RWPE2 (cell line): ENCODE data around the gene RNF38.

ENCODE experiments used
- ATAC-seq: fragments of 200-7000 bp; cut with Tn5 transposase; 3 replicates; pipeline ENCODE4 v1.9.1; 2021; ENCODE audit warnings: low read depth
- DNase-seq: peaks from one replicate; pipeline ENCODE4 v3.0.0-alpha.2; 2020; ENCODE audit warnings: low spot score
- H3K27ac ChIP-seq: fragments of 450-650 bp; 2 replicates; pipeline ENCODE4 v1.5.1; 2017; ENCODE audit warnings: mild to moderate bottlenecking; ENCODE audit not compliant: poor library complexity, severe bottlenecking
- H3K27me3 ChIP-seq: fragments of 250-450 bp; sonication (Bioruptor Pico); 2 replicates; pipeline ENCODE4 v1.5.1; 2021; ENCODE audit warnings: mild to moderate bottlenecking, moderate library complexity; ENCODE audit not compliant: insufficient read depth, poor library complexity, severe bottlenecking
- H3K36me3 ChIP-seq: fragments of 250-450 bp; sonication (Bioruptor Pico); 2 replicates; pipeline ENCODE4 v1.5.1; 2020; ENCODE audit warnings: low read depth, mild to moderate bottlenecking, moderate library complexity
- H3K4me1 ChIP-seq: fragments of 250-450 bp; sonication (Bioruptor Pico); 2 replicates; pipeline ENCODE4 v1.5.1; 2021; ENCODE audit warnings: mild to moderate bottlenecking, moderate library complexity; ENCODE audit not compliant: insufficient read depth, poor library complexity, severe bottlenecking
- H3K4me3 ChIP-seq: fragments of 250-450 bp; sonication (Bioruptor Pico); 2 replicates; pipeline ENCODE4 v1.5.1; 2021; ENCODE audit warnings: mild to moderate bottlenecking, moderate library complexity; ENCODE audit not compliant: severe bottlenecking
- H3K9me3 ChIP-seq: fragments of 250-450 bp; sonication (Bioruptor Pico); 2 replicates; pipeline ENCODE4 v1.5.1; 2021; ENCODE audit warnings: mild to moderate bottlenecking, moderate library complexity; ENCODE audit not compliant: severe bottlenecking
- CTCF ChIP-seq: fragments of 450-650 bp; IDR thresholded peaks from one replicate; pipeline ENCODE4 v1.5.1; 2017; ENCODE audit warnings: mild to moderate bottlenecking, moderate library complexity; ENCODE audit not compliant: poor library complexity, severe bottlenecking

Gene RNF38

DNA sequence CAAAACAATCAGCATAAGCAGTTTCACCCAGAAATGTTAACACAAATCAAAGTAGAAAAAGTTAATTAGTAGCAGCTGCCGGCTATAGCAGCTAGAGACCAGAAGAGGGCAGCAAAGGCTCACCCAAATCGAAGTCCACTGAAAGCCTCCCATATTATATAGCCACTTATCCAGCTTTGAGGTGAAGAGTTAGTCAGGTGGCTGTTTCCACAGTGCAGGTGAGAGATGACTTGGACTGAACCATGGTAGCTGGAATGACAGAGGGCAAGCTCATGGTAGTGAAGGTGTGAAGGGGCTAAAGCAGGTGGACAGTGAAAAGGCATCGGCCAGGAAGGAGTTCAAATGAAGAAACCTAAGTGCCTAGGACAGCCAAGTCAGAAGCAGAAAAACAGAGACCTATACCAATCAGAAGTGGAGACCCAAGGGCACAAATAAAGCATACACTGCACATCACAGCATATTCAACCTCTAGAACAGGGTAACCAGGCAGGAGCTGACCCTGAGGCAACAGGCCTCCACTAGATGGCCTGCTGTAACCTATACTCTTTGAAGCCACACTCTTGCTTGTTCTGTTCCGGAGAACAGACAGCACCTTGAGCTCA, 7.2 kb upstream of the RNF38 start:
- Histone ChIP-seq H3K27ac (no peak overlapping the region), H3K4me3 (no peak overlapping the region), H3K27me3 (no peaks in the 10 kb centered on the region), H3K4me1 (no peaks in the 10 kb centered on the region), H3K9me3 (no peaks in the 10 kb centered on the region), H3K36me3 (no peaks in the 10 kb centered on the region)
- ATAC-seq (peak; percentile 80), DNase-seq (no peak)
- peak; percentile 96 for TF ChIP-seq CTCF

- Histone ChIP-seq H3K4me3 (no peak overlapping the region), H3K36me3 (no peaks in the 10 kb centered on the region), H3K27me3 (no peaks in the 10 kb centered on the region), H3K27ac (no peak overlapping the region), H3K9me3 (no peaks in the 10 kb centered on the region), H3K4me1 (peaks cover 13% of the 10 kb centered on the region)
- DNase-seq (no peak), ATAC-seq (no peak)
- TF ChIP-seq CTCF = no peak
Observed at GRCh38 chr9:36402536-36402935, 2.5 kb upstream of the RNF38 start.

- DNase-seq (no peak), ATAC-seq (no peak)
- Histone ChIP-seq H3K9me3 (no peaks in the 10 kb centered on the region), H3K27me3 (no peaks in the 10 kb centered on the region), H3K27ac (peak overlapping the region; percentile 83), H3K4me1 (peaks cover 13% of the 10 kb centered on the region), H3K4me3 (no peak overlapping the region), H3K36me3 (no peaks in the 10 kb centered on the region)
- no peak for TF ChIP-seq CTCF
Observed at GRCh38 chr9:36401897-36402480, 1.9 kb upstream of the RNF38 start.

- Histone ChIP-seq H3K4me1 (peaks cover 13% of the 10 kb centered on the region), H3K27ac (peak overlapping the region; percentile 83), H3K9me3 (no peaks in the 10 kb centered on the region), H3K4me3 (peak overlapping the region; percentile 66), H3K27me3 (no peaks in the 10 kb centered on the region), H3K36me3 (peaks cover 2% of the 10 kb centered on the region; the same call in 1 of the 2 replicates)
- DNase-seq (no peak), ATAC-seq (peak; percentile 66)
- no peak for TF ChIP-seq CTCF
Observed at GRCh38 chr9:36401164-36401740, 1.2 kb upstream of the RNF38 start.
